Stimulated activated CD4-positive, alpha-beta T cell treated with anti-CD3 and anti-CD28 coated beads, Interleukin-4, amount 100 ng/mL, for 24 hours (primary cell): Measurements from ENCODE around the gene KDM4B.
"Not testable (repeated sequence)": the region's sequence is repeated elsewhere in the genome, so short reads cannot be mapped to it uniquely, and the experiment has no call there.

Experiments used
- DNase-seq: peaks from one replicate; pipeline ENCODE4 v3.0.0-alpha.2; 2020

KDM4B gene

DNA sequence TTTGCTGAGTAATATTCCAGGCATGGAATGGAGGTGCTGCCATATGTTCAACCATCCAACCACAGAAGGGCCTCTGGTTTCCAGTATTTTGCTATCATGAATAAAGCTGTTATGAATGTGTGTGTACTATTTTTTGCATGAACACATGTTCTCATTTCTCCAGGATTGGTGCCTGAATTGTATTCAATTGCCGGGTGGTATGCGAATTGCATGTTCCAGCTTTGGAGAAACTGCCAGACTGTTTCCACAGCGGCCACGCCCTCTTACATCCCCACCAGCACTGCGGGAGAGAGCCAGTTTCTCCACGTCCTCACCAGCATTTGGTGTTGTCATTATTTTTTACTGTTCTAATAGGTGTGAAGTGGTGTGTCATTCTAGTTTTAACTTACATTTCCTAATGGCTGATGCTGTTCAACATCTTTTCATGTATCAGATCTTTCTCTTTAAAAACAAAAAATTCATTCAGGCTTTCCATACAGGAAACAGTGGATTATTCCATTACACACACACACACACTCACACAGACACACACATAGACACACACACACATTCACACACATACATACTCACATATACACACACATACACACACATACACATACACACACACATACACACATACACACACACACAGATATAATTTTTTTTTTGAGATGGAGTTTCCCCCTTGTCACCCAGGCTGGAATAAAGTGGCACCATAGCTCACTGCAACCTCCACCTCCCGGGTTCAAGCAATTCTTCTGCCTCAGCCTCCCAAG is 217.6 kb downstream of the KDM4B start:
- DNase-seq, result no peak

DNA sequence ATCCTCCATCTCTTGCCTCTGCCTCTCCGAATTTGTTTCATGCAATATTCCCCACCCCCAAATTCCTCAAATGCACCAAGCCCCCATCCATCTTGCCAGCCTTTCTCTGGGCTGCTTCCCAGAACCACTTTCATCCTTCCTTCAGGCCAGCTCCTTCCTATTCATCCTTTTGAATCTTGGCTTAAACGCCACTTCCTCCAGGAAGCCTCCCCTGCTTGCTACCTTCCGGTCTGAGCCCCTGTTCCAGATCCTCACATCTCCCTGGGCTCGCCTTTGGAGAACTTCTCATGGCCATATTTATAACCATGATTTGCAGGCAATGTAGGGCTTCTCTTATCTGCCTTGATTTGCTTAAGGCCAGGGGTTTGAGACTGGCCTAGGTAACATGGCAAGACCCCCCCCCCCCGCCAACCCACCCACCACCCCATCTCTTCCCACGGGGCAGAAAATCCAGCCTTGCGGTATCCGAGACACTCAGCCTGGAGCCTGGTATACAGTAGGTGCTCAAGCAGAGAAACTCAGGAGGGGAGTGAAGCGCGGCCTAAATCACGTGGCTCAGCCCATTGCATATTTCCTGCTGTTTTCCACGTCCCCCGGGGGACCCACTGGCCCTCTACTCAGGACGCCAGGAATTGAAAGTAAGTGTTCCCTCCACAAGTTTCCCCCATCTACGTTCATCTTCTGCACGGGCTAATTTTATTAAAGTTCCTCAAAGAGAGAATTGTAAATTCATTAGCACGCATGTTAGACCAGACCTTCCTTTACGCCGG is 219.8 kb downstream of the KDM4B start:
- DNase-seq, result no peak

DNA sequence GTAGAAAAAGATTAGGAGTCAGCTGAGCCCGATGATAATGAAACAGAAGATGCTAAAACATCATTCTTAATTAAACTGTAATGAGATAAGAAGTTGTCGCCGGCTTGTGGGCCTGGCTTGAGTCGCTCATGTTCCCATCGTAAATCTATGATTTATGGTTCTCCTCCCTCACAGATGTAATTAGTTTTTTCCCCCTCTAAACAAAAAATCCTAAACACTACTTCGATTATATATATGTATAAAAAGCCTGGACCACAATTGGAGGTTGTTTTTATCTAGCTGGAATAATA is 220.3 kb downstream of the KDM4B start:
- DNase-seq, result no peak

DNA sequence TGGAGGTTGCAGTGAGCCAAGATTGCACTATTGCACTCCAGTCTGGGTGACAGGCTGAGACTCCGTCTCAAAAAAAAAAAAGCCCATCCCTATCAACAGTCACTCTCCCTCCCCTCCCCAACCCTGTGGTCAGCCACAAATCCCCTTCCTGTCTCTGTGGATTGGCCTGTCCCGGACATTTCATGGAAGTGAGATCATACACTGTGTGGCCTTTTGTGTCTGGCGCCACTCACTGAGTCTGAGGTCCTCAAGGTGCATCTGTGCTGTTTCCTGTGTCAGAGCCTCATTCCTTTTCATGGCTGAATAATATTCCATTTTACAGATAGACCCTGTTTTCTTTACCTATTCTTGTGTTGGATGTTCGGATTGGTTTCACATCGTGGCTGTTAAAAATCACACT is 222.2 kb downstream of the KDM4B start:
- no peak for DNase-seq

DNA sequence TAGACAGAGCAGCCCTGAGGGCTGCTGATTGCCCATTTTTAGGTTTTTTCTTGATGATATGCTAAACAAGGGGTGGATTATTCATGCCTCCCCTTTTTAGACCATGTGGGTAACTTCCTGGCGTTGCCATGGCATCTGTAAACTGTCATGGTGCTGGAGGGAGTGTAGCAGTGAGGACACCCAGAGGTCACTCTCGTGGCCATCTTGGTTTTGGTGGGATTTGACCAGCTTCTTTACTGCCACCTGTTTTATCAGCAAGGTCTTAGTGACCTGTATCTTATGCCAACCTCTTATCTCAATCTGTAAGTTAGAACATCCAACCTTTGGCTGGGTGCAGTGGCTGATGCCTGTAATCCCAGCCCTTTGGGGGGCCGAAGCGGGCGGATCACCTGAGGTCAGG is 223.7 kb downstream of the KDM4B start:
- no peak for DNase-seq

DNA sequence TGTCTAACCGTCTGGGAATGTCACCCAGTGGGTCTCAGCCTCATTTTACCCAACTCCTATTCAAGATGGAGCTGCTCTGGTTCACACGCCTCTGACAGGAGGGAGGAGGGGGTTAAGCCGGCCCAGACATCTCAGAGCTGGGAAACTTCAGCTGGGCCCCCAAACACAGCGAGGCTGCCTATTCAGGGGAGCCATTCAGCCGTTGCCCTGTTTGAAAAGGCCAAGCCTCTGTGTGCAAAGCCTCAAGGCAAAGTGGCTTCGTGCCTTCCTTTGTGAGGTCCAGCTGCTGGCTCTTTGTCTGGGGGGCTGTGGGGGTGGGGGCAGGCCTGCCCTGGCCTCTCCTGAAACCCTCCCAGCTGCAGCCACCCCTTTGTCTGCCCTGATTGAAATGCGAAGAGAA is 224.3 kb downstream of the KDM4B start:
- DNase-seq, result no peak

DNA sequence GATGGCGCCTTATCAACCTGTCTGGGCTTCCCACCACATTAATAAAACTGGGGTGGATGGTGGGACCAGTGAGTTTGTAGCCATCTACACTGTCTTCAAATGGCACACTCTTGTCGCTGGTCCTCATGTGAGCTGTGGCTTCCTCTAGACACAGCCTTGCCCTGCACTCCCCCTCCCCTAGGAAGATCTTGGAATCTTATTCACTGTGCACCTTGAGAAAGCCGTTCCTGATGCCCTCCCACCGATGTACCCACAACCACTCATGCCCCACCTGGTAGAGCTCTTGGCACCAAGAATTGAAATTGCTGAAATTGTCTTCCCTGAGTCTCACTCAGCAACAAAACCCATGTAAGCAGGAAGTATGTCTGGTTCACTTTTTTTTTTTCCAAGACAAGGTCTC is 225.7 kb downstream of the KDM4B start:
- no peak for DNase-seq

DNA sequence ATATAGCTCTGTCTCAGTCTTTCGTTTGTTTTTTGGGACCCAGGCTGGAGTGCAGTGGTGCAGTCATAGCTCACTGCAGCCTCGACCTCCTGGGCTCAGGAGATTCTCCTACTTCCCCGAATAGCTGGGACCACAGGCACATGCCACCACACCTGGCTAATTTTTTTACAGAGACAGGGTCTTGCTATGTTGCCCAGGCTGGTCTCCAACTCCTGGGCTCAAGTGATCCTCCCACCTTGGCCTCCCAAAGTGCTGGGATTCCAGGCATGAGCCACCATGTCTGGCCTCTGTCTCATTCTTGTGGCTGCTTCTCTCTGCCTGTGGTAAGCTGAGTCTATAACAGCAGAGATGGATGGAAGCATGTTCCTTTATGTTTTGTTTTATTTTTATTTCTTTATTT is 226.7 kb downstream of the KDM4B start:
- not testable (repeated sequence) for DNase-seq

DNA sequence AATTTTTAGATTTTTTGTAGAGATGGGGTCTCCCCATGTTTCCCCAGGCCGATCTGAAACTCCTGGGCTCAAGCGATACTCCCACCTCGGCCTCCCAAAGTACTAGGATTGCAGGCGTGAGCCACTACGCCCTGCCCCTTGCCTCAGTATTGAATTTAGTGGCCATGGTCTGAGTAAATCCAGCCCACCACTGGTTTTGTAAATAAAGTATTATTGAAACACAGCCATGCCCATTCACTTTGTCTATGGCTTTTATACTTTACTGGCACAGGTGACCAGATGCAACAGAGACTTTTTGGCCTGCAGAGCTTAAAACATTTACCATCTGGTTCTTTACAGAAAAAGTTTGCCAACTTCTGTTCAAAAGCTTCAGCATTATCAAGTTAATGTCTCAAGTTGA is 227.9 kb downstream of the KDM4B start:
- no peak for DNase-seq

DNA sequence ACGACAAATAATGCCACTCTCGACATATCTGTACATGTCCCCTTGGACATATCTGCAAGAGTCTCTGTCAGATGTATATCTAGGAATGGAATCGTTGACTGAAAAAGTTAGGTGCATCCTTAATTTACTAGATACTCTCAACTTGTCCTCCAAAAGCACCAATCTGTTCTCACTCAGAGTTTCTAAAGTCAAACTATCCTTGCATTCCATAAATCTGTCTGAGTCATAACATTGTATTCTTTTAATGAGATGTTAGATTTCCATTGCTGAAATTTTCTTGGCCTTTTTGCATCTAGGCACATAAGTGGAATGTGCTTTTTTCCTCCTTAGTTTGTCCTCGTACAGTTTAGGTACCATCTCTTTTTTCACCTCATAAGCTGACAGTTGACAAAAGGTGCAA is 231.9 kb downstream of the KDM4B start:
- DNase-seq, result no peak

DNA sequence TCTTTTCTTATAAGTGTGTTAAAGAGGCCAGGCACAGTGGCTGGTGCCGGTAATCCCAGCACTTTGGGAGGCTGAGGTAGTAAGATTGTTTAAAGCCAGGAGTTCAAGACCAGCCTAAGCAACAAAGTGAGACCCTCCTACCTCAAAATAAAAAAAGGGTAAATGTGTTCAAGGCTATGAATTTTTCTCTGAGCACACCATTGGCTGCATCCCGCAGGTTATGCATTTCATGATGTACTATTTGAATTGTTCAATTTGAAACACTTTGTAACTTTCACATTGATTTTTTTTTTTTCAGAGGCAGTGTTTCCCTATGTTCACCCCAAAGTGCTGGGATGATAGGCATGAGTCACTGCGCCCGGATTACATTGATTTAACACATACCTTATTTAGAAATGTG is 233.6 kb downstream of the KDM4B start:
- no peak for DNase-seq
